ENCODE measurements around the gene LY9. TPM values are rescaled to one million over a fixed set of nuclear protein-coding genes. Genes with fewer than 3 reads are reported as not detected.

LY9 gene
- total RNA-seq, 1 donor from 2014 or later: not detected

DNA sequence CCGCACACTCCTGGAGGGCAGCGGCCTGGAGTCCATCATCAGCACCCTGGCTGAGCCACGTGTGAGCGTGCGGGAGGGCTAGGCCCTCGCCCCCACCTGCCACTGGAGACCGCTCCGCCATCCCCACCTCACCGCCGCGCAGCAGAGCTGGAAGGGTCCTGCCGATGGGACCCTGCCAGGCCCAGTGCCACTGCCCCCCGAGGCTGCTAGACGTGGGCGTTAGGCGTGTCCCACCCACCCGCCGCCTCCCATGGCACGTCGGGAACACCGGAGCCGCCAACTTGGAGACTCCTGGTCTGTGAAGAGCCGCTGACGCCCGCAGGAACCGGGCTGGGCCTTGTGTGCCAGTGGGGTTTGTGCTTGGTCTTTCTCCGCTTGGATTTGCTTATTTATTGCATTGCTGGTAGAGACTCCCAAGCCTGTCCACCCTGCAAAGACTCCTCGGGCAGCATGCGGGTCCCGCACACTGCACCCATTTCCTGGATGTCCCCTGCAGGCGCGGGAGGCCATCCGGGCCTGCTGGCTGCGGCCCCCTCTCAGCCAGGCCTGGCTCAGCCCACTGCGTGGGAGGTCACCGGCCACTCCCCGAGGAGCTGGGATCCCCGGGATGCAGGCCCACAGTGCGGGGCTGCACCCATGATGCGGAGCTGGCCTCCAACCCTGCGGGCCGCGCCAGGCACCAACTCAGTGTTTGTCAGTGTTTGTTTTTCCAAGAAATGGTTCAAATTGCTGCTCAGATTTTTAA is 6.0 kb downstream of the LY9 start:
- DNase-seq: no peak
- Mint-ChIP-seq H3K4me1 (ENCODE audit: low read depth, unreplicated experiment) (no peaks in the 10 kb centered on the region), H3K36me3 (ENCODE audit: unreplicated experiment) (peaks cover 3% of the 10 kb centered on the region), H3K4me3 (ENCODE audit: unreplicated experiment) (no peak overlapping the region), H3K27ac (ENCODE audit: unreplicated experiment) (no peak overlapping the region), H3K9me3 (ENCODE audit: unreplicated experiment) (peaks cover 3% of the 10 kb centered on the region), H3K27me3 (ENCODE audit: unreplicated experiment) (peaks cover 3% of the 10 kb centered on the region)
- TF ChIP-seq, protein P1, sequence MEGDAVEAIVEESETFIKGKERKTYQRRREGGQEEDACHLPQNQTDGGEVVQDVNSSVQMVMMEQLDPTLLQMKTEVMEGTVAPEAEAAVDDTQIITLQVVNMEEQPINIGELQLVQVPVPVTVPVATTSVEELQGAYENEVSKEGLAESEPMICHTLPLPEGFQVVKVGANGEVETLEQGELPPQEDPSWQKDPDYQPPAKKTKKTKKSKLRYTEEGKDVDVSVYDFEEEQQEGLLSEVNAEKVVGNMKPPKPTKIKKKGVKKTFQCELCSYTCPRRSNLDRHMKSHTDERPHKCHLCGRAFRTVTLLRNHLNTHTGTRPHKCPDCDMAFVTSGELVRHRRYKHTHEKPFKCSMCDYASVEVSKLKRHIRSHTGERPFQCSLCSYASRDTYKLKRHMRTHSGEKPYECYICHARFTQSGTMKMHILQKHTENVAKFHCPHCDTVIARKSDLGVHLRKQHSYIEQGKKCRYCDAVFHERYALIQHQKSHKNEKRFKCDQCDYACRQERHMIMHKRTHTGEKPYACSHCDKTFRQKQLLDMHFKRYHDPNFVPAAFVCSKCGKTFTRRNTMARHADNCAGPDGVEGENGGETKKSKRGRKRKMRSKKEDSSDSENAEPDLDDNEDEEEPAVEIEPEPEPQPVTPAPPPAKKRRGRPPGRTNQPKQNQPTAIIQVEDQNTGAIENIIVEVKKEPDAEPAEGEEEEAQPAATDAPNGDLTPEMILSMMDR (IDR thresholded peaks at IDR 0.05; ENCODE audit: partially characterized antibody, unreplicated experiment): no peak

DNA sequence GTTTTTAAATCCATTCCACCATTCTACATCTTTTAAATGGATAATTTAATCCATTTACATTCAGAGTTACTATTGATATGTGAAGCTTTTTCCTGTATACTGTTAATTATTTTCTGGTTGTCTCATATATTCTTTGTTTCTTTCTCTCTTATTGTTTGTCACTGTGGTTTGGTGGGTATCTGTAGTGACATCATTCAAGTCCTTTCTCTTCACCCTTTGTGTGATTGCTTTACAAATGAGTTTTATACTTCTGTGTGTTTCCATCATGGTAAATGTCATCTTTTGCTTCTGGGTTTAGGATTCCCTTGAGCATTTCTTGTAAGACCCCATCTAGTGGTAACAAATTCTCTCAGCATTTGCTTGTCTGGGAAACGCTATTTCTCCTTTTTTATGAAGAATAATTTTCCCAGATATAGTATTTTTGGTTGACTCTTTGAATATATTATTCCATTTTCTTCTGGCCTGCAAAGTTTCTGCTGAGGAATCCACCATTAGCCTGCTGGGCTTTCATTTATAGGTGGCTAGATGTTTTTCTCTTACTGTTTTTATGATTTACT is 10.2 kb downstream of the LY9 start:
- H3K4me1 Mint-ChIP-seq (ENCODE audit: low read depth, unreplicated experiment): no peaks in the 10 kb centered on the region
- DNase-seq: no peak
- H3K9me3 Mint-ChIP-seq (ENCODE audit: unreplicated experiment): peaks cover 6% of the 10 kb centered on the region
- peaks cover 6% of the 10 kb centered on the region for H3K36me3 Mint-ChIP-seq (ENCODE audit: unreplicated experiment)
- TF ChIP-seq, protein P1 (IDR thresholded peaks at IDR 0.05; ENCODE audit: partially characterized antibody, unreplicated experiment): no peak
- H3K27me3 Mint-ChIP-seq (ENCODE audit: unreplicated experiment): peaks cover 2% of the 10 kb centered on the region
- no peak overlapping the region for H3K4me3 Mint-ChIP-seq (ENCODE audit: unreplicated experiment)
- no peak overlapping the region for H3K27ac Mint-ChIP-seq (ENCODE audit: unreplicated experiment)

DNA sequence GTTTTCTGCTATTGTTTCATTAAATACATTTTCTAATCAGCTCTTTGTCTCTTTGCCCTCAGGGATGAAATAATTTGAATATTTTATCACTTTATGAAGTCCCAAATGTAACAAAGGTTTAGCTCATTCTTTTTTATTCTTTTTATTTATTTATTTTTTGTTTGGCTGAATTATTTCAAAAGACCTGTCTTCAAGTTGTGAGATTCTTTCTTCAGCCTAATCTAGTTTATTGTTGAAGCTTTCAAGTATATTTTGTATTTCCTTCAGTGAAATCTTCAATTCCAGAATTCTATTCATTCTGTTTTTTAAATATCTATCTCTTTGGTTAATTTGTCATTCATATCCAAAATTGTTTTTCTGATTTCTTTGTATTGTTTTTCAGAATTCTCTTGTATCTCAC is 10.8 kb downstream of the LY9 start:
- DNase-seq: no peak
- Mint-ChIP-seq H3K4me1 (ENCODE audit: low read depth, unreplicated experiment) (no peaks in the 10 kb centered on the region), H3K4me3 (ENCODE audit: unreplicated experiment) (no peak overlapping the region), H3K9me3 (ENCODE audit: unreplicated experiment) (peaks cover 6% of the 10 kb centered on the region), H3K27me3 (ENCODE audit: unreplicated experiment) (peaks cover 2% of the 10 kb centered on the region), H3K27ac (ENCODE audit: unreplicated experiment) (no peak overlapping the region), H3K36me3 (ENCODE audit: unreplicated experiment) (peaks cover 6% of the 10 kb centered on the region)
- TF ChIP-seq, protein P1 (IDR thresholded peaks at IDR 0.05; ENCODE audit: partially characterized antibody, unreplicated experiment): no peak

DNA sequence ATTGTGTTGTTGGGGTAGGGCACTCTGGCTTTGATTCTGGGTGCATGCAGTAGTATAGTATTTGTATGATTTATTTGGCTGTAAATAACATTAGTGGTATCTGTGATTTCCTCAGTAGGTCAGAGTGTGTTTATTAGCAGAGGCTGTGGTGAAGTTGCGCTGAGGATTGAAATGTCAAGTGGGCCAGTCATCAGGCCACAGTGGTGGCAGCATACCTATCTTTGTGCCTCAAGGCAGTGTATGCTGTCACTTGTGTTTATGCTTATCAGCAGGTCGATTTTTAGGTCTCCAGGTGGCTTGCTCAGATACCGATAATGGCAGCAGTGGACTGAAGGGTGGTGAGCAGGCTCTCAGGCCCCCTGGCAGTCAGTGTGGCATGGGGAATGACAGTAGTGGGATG is 11.3 kb downstream of the LY9 start:
- no peak for DNase-seq
- Mint-ChIP-seq H3K27ac (ENCODE audit: unreplicated experiment) (no peak overlapping the region), H3K27me3 (ENCODE audit: unreplicated experiment) (peaks cover 2% of the 10 kb centered on the region), H3K4me3 (ENCODE audit: unreplicated experiment) (no peak overlapping the region), H3K9me3 (ENCODE audit: unreplicated experiment) (peaks cover 6% of the 10 kb centered on the region), H3K4me1 (ENCODE audit: low read depth, unreplicated experiment) (no peaks in the 10 kb centered on the region), H3K36me3 (ENCODE audit: unreplicated experiment) (peaks cover 6% of the 10 kb centered on the region)
- TF ChIP-seq, protein P1 (IDR thresholded peaks at IDR 0.05; ENCODE audit: partially characterized antibody, unreplicated experiment): no peak

DNA sequence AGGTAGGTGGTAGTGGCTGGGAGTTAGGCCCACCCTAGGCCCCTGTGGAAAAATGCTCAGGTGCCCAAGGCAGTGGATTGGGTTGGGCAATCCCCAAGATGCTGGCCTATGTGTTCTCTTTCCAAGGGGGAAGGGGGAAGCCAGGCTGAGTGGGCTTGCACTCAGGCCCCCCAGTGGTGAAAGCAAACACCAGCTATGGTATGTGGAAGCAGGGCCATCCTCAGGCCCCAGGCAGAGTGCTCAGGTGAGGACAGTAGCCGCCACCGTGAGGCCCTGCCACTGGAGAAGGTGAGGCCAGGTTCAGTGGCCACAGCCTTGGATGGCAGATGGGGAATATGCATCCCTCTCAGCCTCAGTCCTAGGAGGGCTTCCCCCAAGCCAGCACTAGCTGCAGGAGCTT is 11.8 kb downstream of the LY9 start:
- Mint-ChIP-seq H3K27me3 (ENCODE audit: unreplicated experiment) (peaks cover 2% of the 10 kb centered on the region), H3K4me1 (ENCODE audit: low read depth, unreplicated experiment) (no peaks in the 10 kb centered on the region), H3K4me3 (ENCODE audit: unreplicated experiment) (no peak overlapping the region), H3K9me3 (ENCODE audit: unreplicated experiment) (peaks cover 6% of the 10 kb centered on the region), H3K27ac (ENCODE audit: unreplicated experiment) (no peak overlapping the region), H3K36me3 (ENCODE audit: unreplicated experiment) (peaks cover 6% of the 10 kb centered on the region)
- TF ChIP-seq, protein P1 (IDR thresholded peaks at IDR 0.05; ENCODE audit: partially characterized antibody, unreplicated experiment): no peak
- no peak for DNase-seq

Data from glutamatergic neuron (in vitro differentiated cells).